Measurements from ENCODE around the gene SLC22A4. TPM values are rescaled to one million over a fixed set of nuclear protein-coding genes. Genes with fewer than 3 reads are reported as not detected.

The SLC22A4 gene
- polyA plus RNA-seq, 1 experiment, result 19.3 TPM

- POLR2A ChIA-PET, result no interaction called here
- CTCF ChIA-PET, result no interaction called here
Measured at GRCh38 chr5:132363431-132364112, 69.4 kb downstream of the SLC22A4 start.

GRCh38 chr5:132364319-132364718 lies 70.1 kb downstream of the SLC22A4 start:
- no peak overlapping the region for H3K4me3 ChIP-seq (ENCODE audit: low read depth, low read length)
- no peaks in the 10 kb centered on the region for H3K36me3 ChIP-seq (ENCODE audit: control insufficient read depth, insufficient read depth, low read length)
- H3K27me3 ChIP-seq (ENCODE audit: control insufficient read depth, insufficient read depth, low read length), result no peaks in the 10 kb centered on the region; the same call in 1 of the 2 replicates
- POLR2A ChIA-PET, result no interaction called here
- CTCF ChIA-PET, result no interaction called here
- no peak for DNase-seq (ENCODE audit: low read depth)
- no peak for TF ChIP-seq CTCF (IDR thresholded peaks at IDR 0.05; ENCODE audit: insufficient read depth, low read depth, low read length)

More at GRCh38 chr5:132363431-132364112, 69.4 kb downstream of the SLC22A4 start:
- DNase-seq (ENCODE audit: low read depth), result peak; percentile 61
- no peak for TF ChIP-seq CTCF (IDR thresholded peaks at IDR 0.05; ENCODE audit: insufficient read depth, low read depth, low read length)
- H3K27me3 ChIP-seq (ENCODE audit: control insufficient read depth, insufficient read depth, low read length), result no peaks in the 10 kb centered on the region; the same call in 1 of the 2 replicates
- H3K36me3 ChIP-seq (ENCODE audit: control insufficient read depth, insufficient read depth, low read length), result no peaks in the 10 kb centered on the region
- no peak overlapping the region for H3K4me3 ChIP-seq (ENCODE audit: low read depth, low read length)

- POLR2A ChIA-PET, result no interaction called here
- DNase-seq (ENCODE audit: low read depth), result no peak
- H3K27me3 ChIP-seq (ENCODE audit: control insufficient read depth, insufficient read depth, low read length), result no peaks in the 10 kb centered on the region
- H3K36me3 ChIP-seq (ENCODE audit: control insufficient read depth, insufficient read depth, low read length), result no peaks in the 10 kb centered on the region
- no peak overlapping the region for H3K4me3 ChIP-seq (ENCODE audit: low read depth, low read length)
- TF ChIP-seq CTCF (IDR thresholded peaks at IDR 0.05; ENCODE audit: insufficient read depth, low read depth, low read length), result no peak
- CTCF ChIA-PET, result interaction anchor here (0.8 to 2.4 kb wide), 3 partner anchors 136 to 185 kb away, joined by 4 to 5 read pairs (median 5); partner anchors contain the start of gene P4HA2
Measured at GRCh38 chr5:132365213-132365612, 71.0 kb downstream of the SLC22A4 start.

- Histone ChIP-seq H3K36me3 (ENCODE audit: control insufficient read depth, insufficient read depth, low read length) (no peaks in the 10 kb centered on the region), H3K27me3 (ENCODE audit: control insufficient read depth, insufficient read depth, low read length) (no peaks in the 10 kb centered on the region), H3K4me3 (ENCODE audit: low read depth, low read length) (no peak overlapping the region)
- POLR2A ChIA-PET, result no interaction called here
- no peak for TF ChIP-seq CTCF (IDR thresholded peaks at IDR 0.05; ENCODE audit: insufficient read depth, low read depth, low read length)
- no peak for DNase-seq (ENCODE audit: low read depth)
- CTCF ChIA-PET, result interaction anchor here (0.6 to 2.0 kb wide), 8 partner anchors 12 to 215 kb away, joined by 3 to 5 read pairs (median 4); no protein-coding TSS in a partner anchor
Measured at GRCh38 chr5:132368186-132368585, 74.0 kb downstream of the SLC22A4 start.

GRCh38 chr5:132369007-132369473 lies 74.8 kb downstream of the SLC22A4 start:
- no peaks in the 10 kb centered on the region for H3K36me3 ChIP-seq (ENCODE audit: control insufficient read depth, insufficient read depth, low read length)
- H3K4me3 ChIP-seq (ENCODE audit: low read depth, low read length), result peak overlapping the region; percentile 59
- no peaks in the 10 kb centered on the region for H3K27me3 ChIP-seq (ENCODE audit: control insufficient read depth, insufficient read depth, low read length)
- TF ChIP-seq CTCF (IDR thresholded peaks at IDR 0.05; ENCODE audit: insufficient read depth, low read depth, low read length), result no peak
- POLR2A ChIA-PET, result interaction anchor here (0.5 to 0.7 kb wide), 2 partner anchors 104 to 590 kb away, joined by 4 to 5 read pairs; no protein-coding TSS in a partner anchor
- DNase-seq (ENCODE audit: low read depth), result no peak
- CTCF ChIA-PET, result interaction anchor here (0.6 to 2.0 kb wide), 9 partner anchors 13 to 371 kb away, joined by 3 to 8 read pairs (median 3); partner anchors contain the start of gene SLC22A4
